GM12864 (cell line): ENCODE measurements around the gene MOCOS.
"Not testable (repeated sequence)": the region's sequence is repeated elsewhere in the genome, so short reads cannot be mapped to it uniquely, and the experiment has no call there.

ENCODE experiments used
- DNase-seq: peaks from one replicate; pipeline ENCODE4 v3.0.0-alpha.2; 2011; ENCODE audit warnings: low read depth
- H3K4me3 ChIP-seq: 2 replicates; pipeline ENCODE4 v1.5.1; 2011; ENCODE audit warnings: mild to moderate bottlenecking, low read depth, low read length, control low read depth
- CTCF ChIP-seq: IDR thresholded peaks from 2 replicates; pipeline ENCODE4 v1.5.1; 2011; ENCODE audit warnings: low read depth, mild to moderate bottlenecking, moderate library complexity, low read length, control low read depth, inconsistent platforms; ENCODE audit errors: missing control alignments

MOCOS gene

GRCh38 chr18:36160959-36161371 lies 26.3 kb upstream of the MOCOS start:
- no peak for TF ChIP-seq CTCF
- H3K4me3 ChIP-seq, result no peak overlapping the region
- no peak for DNase-seq

DNA sequence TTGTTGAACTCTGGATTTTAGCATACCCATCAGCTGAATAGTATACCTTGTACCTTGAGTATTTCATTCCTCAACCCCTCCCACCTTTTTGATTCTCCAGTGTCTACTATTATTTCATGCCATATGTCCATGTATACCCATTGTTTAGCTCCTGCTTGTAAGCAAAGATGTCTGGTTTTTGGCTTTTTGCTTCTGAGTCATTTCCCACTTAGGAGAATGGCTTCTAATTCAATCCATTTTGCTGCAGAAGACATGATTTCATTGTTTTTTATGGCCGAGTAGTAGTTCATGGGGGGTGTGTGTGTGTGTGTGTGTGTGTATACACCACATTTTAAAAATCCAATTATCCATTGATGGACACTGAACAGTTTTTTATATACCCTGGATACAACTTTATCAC lies 24.3 kb upstream of the MOCOS start:
- no peak for TF ChIP-seq CTCF
- no peak for DNase-seq
- H3K4me3 ChIP-seq, result no peak overlapping the region

GRCh38 chr18:36167692-36168218 lies 19.5 kb upstream of the MOCOS start:
- TF ChIP-seq CTCF, result no peak
- no peak overlapping the region for H3K4me3 ChIP-seq
- DNase-seq, result no peak

DNA sequence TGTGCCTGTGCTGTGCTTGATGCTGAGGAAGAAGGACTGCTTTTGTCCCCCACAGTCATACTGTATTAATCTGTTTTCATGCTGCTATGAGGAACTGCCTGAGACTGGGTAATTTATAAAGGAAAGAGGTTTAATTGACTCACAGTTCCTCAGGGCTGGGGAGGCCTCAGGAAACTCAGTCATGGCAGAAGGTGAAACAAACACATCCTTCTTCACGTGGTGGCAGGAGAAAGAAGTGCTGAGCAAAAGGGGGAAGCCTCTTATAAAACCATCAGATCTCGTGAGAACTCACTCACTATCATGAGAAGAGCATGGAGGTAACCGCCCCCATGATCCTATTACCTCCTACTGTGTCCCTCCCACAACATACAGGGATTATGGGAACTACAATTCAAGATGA lies 19.0 kb upstream of the MOCOS start:
- not testable (repeated sequence) for DNase-seq, H3K4me3 ChIP-seq

DNA sequence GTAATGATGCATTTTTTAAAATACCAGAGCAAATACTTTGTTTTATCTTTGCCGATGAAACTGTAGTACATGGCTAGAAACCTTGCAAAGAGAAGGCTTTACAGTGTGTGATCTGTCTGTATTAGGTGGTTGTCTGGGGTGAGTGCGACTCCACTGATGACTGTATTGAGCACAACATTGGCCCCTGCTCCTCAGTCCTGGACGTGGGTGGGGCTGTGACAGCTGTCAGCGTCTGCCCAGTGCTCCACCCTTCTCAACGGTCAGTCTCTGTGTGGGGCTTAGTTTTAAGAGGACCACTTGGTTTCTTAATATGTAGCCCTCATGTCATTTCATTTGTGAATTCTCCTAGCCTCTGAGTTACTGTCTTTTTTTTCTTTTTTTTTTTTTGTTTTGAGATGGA lies 17.4 kb upstream of the MOCOS start:
- no peak overlapping the region for H3K4me3 ChIP-seq
- TF ChIP-seq CTCF, result no peak
- DNase-seq, result no peak

GRCh38 chr18:36175481-36175880 lies 11.8 kb upstream of the MOCOS start:
- no peak for DNase-seq
- TF ChIP-seq CTCF, result no peak
- H3K4me3 ChIP-seq, result no peak overlapping the region

GRCh38 chr18:36176177-36176584 lies 11.1 kb upstream of the MOCOS start:
- TF ChIP-seq CTCF, result no peak
- no peak for DNase-seq
- H3K4me3 ChIP-seq, result no peak overlapping the region
